Stomach (tissue), 4 donors: ENCODE data around the gene BANF2.

Experiments used
- EP300 ChIP-seq: sonication (generic); formaldehyde crosslinking; IDR thresholded peaks from one replicate; pipeline ENCODE4 v1.6.1; 2017; ENCODE audit warnings: antibody characterized with exemption
- POLR2A ChIP-seq, 4 donors: fragments of 450-650 bp; IDR thresholded peaks; one replicate each; pipeline ENCODE4 v1.6.1; 2016; ENCODE audit warnings: antibody characterized with exemption in 4 of 4, control low read depth in 2 of 4, mild to moderate bottlenecking in 1 of 4, moderate library complexity in 1 of 4
- POLR2AphosphoS5 ChIP-seq, 3 donors: sonication (generic); formaldehyde crosslinking; IDR thresholded peaks; one replicate each; pipeline ENCODE4 v1.6.1; 2016; ENCODE audit warnings: antibody characterized with exemption in 3 of 3
- TF ChIP-seq, protein P1 (sequence below), 7 experiments: fragments of 450-650 bp in 4 of 7; fragments of 200-600 bp in 3 of 7; sonication (generic) in 3 of 7; IDR thresholded peaks; one replicate each; pipeline ENCODE4 v1.5.1; 2016 to 2019; ENCODE audit warnings: antibody characterized with exemption in 7 of 7, control low read depth in 2 of 7, mild to moderate bottlenecking in 1 of 7

DNA sequence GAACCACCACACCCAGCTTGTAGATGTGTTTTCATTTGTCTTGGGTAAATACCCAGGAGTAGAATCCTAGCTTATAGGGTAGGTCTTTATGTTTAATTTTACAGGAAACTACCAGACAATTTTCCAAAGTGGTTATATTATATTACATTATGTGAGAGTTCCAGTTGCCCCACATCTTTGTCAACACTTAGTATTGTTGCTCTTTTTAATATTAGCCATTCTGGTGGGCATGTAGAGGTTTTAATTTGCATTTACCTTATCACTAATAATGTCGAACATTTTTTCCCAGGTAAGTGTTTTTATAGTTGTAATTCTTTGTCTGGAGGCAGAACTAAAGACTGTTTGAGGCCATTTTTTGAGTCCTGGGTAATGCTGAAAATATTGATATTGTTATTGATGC is 3.5 kb upstream of the BANF2 start:
- TF ChIP-seq, protein P1, sequence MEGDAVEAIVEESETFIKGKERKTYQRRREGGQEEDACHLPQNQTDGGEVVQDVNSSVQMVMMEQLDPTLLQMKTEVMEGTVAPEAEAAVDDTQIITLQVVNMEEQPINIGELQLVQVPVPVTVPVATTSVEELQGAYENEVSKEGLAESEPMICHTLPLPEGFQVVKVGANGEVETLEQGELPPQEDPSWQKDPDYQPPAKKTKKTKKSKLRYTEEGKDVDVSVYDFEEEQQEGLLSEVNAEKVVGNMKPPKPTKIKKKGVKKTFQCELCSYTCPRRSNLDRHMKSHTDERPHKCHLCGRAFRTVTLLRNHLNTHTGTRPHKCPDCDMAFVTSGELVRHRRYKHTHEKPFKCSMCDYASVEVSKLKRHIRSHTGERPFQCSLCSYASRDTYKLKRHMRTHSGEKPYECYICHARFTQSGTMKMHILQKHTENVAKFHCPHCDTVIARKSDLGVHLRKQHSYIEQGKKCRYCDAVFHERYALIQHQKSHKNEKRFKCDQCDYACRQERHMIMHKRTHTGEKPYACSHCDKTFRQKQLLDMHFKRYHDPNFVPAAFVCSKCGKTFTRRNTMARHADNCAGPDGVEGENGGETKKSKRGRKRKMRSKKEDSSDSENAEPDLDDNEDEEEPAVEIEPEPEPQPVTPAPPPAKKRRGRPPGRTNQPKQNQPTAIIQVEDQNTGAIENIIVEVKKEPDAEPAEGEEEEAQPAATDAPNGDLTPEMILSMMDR (IDR thresholded peaks at IDR 0.05) = no peak
- no peak for TF ChIP-seq EP300
- no peak for TF ChIP-seq POLR2AphosphoS5 (IDR thresholded peaks at IDR 0.05)
- no peak for TF ChIP-seq POLR2A (IDR thresholded peaks at IDR 0.05)
